Stimulated activated naive CD8-positive, alpha-beta T cell treated with anti-CD3 and anti-CD28 coated beads, Interleukin-15, Interleukin-2, amounts not matched to agents 100 U/mL and 50 U/mL, for 24 hours (primary cell): ENCODE data around the gene ST7L.
"Not testable (repeated sequence)": the region's sequence is repeated elsewhere in the genome, so short reads cannot be mapped to it uniquely, and the experiment has no call there.

Experiments used
- ATAC-seq: fragments of 150-1000 bp; cut with Tn5 transposase; one replicate; pipeline ENCODE4 v1.10.0; 2021
- DNase-seq: peaks from one replicate; pipeline ENCODE4 v3.0.0; 2021

ST7L gene

GRCh38 chr1:112492076-112492475 lies 126.9 kb downstream of the ST7L start:
- no peak for ATAC-seq
- no peak for DNase-seq

DNA sequence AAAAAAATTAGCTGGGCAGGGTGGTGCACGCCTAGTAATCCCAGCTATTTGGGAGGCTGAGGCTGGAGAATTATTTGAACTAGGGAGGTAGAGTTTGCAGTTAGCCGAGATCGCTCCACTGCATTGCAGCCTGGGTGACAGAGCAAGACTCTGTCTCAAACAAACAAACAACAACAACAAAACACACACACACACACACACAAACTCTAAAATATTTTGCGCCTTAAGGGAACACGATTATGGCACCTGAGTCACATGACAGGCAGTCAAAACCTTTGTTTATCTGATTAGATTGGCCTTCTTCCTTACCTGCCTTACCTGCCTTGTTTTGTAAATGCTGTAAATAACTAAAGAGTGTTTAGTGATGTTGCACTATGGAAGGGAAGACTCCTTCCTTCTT lies 130.8 kb downstream of the ST7L start:
- no peak for ATAC-seq
- no peak for DNase-seq

GRCh38 chr1:112487686-112488085 lies 131.3 kb downstream of the ST7L start:
- DNase-seq, ATAC-seq: not testable (repeated sequence)

- ATAC-seq = not testable (repeated sequence)
Observed at GRCh38 chr1:112486063-112486462, 132.9 kb downstream of the ST7L start.

GRCh38 chr1:112478314-112478713 lies 140.6 kb downstream of the ST7L start:
- no peak for ATAC-seq
- DNase-seq = no peak

More at GRCh38 chr1:112486063-112486462, 132.9 kb downstream of the ST7L start:
- DNase-seq = not testable (repeated sequence)

GRCh38 chr1:112477550-112477949 lies 141.4 kb downstream of the ST7L start:
- ATAC-seq = no peak

More at GRCh38 chr1:112477550-112477949, 141.4 kb downstream of the ST7L start:
- no peak for DNase-seq
